Activated CD4-positive, alpha-beta T cell treated with anti-CD3 and anti-CD28 coated beads, Interleukin-2, amount 50 U/mL, for 1 hour (primary cell): ENCODE data around the gene PTPRN2.

Experiments used
- DNase-seq: peaks from one replicate; pipeline ENCODE4 v3.0.0-alpha.2; 2020

PTPRN2 gene

DNA sequence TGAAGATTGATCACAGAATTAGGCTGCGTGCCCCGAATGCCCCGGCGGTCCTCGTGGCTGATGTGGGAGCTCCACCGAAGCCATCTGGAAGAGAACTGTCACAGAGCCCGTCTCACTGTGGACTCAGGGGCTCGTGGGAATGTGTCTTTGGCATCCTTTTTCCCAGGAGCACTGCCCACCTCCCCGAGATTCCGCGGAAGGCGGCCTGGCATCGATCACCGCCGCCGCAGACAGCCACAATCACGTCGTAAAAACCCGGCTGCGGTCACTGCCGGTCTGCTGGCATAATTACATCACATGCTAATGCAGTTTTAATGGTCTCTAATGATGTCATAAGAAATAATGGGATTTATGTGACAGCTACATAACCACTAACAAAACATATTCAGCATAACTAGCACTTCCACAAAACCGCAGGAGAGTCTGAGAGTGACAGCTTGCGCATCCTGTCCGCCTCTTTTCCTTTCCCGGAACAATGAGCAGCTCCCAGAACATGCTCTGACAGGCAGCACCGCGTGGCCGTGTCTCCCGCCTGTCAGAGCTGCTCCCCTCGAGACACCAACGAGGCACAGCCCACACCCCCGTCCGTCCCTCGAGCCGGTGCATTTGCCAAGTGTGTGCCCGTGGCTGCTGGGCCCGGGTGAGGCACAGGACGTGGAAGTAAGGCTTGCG is 490.0 kb downstream of the PTPRN2 start:
- DNase-seq: no peak

DNA sequence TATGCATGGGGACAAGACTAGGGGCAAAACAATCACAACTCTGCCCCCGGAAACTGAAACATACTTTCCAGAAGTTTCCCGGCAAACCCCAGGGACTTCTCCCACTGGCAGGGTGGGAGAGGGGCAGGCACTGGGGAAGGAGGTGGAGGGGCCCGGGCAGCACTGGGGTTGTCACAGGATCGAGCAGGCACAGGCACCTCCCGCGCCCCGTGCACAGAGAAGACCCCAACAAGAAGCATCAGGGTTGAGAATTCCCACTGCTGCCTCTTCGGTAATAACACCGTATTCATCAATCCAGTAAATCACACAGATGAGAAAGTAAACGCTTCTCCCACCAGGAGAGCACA is 490.5 kb downstream of the PTPRN2 start:
- DNase-seq: no peak

GRCh38 chr7:158096582-158096981 is 491.0 kb downstream of the PTPRN2 start:
- DNase-seq: no peak

DNA sequence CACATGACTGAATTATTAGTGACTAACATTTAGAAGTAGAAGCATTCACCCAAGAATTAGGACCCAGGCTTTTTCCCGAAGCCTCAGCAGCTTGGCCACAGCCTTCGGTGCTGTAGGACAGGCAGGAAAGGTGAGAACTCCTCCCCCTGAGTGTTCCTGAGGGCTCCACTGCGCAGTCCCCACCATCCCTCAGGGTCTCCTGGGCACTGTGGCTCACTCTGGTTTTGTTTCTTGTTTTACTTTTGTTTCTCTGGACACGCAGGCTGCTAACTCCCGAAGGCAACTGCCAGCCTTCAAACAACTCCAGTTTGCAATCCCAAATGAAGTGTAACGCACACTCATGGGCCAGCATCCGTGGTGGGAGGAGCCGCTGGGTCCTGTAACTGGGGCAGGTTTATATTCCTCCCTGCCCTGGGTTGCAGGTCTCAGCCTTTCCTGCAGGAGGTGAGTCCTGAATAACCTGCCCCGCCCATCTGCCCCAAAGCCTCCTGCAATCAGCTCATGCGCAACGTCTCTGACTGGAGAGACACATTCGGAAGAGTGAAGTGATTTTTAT is 492.9 kb downstream of the PTPRN2 start:
- DNase-seq: no peak

GRCh38 chr7:158094046-158094445 is 493.6 kb downstream of the PTPRN2 start:
- no peak for DNase-seq

DNA sequence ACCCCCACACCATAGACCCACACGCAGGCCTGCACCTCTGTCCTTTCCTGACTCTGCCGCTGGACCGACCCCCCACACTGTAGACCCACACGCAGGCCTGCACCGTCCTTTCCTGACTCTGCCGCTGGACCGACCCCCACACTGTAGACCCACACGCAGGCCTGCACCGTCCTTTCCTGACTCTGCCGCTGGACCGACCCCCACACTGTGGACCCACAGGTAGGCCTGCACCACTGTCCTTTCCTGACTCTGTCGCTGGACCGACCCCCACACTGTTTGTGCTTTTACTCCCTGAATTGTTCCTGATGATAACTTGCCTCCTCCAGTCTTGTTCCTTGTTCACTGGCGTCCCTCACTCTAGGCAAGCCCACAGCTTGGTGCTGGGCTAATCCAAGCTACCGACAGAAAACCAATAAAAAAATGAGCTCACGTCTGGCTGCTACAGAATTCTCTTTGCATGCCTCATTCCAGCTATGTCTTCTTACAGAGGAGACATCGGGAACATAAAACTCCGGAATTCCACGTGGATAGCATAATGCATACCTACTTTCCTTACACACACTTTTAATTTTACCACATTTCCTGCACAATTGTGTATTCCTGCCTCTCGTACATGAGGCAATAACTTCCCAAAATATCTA is 494.3 kb downstream of the PTPRN2 start:
- DNase-seq: no peak

DNA sequence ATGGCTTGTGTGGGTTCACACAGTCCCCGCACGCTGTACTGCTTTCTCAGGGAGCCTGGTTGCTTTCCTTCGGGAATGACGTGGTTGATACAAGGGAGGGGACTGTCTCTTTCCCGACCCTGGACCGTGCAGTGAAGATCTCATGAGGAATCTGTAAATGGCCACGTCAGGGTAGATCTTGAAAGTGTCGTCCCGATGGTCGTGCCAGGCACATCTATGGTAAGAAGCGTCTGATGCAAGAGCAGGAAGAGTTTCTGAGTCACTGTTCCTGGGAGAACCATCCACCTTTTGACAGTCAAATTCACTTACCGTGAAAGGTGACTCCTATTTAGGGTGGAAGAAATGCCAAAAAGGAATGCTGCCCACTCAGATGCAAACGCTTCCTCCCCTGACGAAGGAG is 500.4 kb downstream of the PTPRN2 start:
- no peak for DNase-seq

DNA sequence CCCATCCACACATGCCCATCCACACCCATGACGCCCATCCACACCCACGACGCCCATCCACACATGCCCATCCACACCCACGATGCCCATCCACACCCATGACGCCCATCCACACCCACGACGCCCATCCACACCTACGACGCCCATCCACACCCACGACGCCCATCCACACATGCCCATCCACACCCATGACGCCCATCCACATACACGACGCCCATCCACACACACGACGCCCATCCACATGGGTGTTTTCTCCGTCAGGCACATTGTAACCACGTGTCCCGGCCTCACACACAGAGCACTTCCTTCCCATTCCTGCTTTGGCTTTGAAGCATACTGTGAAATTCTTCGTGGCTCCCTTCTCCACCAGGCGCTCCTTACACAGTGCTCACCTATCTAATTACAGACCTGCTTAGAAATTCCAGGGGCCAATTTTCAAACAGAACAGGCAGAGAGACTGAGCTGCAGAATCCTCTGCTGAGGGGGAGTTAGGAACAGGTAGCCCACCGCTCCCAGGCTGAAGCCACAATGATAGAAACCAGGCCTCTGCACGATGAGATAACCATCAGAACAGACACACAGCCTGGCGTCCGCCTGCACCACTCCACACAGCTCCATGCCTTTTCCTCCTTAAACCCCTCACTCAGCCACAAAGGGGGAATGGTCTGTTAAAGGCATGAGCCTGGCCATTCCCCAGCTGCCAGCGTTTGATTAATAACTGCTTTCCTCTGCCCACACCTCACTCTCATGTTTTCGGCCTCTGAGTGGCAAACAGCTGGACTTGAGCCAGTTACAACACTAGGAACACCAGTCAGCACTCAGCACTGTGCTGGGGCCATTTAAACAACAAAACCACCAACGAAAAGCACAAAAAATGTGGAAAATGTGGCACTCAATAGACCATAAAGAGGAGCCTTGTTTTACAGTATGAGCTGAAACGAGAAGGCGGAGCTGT is 501.6 kb downstream of the PTPRN2 start:
- no peak for DNase-seq

GRCh38 chr7:158084555-158084954 is 503.1 kb downstream of the PTPRN2 start:
- no peak for DNase-seq

GRCh38 chr7:158083526-158084310 is 503.9 kb downstream of the PTPRN2 start:
- no peak for DNase-seq

GRCh38 chr7:158082761-158083160 is 504.9 kb downstream of the PTPRN2 start:
- no peak for DNase-seq

DNA sequence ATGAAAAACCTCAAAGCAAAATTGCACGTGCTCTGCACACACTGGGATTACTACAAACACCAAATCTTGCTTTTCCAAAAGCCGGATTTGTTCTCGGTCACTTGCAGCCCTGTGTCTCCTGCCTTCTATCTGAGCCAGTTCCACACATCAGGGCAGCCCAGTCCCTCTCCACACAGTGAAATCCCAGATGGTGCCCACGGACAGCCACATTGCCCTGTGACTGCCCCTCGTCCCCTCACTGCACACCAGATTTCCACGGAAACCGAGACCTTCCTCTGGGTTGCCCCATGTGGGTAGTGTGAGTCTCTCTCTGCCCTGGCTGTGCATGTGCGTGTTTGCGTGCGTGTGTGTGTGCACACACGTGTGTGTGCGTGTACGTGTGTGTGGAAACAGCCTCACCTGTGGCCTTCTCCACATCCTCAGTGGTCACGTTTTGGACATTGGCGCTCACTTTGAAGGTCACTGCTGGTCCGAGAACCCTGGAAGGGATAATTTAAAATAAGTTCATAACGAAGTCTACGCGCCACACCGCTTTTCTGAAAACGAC is 506.7 kb downstream of the PTPRN2 start:
- no peak for DNase-seq

- DNase-seq: no peak
These were observed 509.4 kb downstream of the PTPRN2 start for GRCh38 chr7:158077934-158078910.

DNA sequence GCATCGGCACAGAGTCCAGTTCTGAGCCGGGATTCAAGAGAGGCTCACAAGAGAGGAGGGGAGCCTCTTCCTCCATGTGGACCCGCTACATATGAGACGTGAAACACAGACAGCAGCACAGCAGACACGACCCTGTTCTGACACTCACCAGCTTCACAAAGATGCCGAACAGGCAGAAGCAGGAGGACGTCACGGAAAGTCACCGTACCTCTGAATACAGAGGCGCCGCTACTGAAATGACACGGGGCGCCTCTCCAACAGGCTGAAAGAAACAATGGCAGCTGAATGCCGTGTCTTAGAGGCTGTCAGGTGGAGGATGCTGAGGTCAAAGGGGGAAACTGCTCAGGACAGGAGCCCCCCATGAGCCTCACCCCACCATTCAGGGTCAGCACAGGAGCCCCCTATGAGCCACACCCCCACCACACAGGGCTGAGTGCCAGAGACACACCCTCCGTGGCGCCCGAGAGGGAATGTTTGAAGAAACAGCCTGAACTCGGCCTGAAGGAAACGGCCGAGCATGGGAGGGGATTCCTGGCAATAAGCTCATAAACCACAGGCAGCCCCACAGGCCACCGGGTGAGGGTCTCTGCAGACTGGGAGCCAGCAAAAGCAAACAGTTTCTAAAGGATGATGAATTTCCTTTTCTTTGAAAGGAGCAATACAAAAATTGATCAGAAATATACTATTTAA is 510.3 kb downstream of the PTPRN2 start:
- no peak for DNase-seq

- no peak for DNase-seq
These were observed 511.0 kb downstream of the PTPRN2 start for GRCh38 chr7:158076656-158077055.

- DNase-seq: no peak
These were observed 511.4 kb downstream of the PTPRN2 start for GRCh38 chr7:158076215-158076614.

DNA sequence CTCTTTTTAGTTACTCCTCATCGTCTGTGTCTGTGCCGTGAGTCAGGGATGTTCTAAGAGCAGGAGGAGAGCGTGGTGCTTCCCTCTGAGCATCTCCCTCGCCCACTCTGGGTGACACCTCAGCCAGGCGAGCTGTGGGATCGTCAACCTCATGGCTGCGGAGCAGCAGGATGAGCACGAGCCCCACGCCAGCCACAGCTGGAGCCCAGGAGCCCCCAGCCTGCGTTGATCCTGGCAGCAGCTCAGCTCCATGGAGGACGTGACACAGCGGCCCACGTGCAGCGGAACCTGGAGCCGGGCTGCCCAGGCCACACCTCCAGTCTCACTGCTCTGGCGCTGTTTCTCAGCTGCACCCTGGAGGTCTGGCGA is 512.0 kb downstream of the PTPRN2 start:
- no peak for DNase-seq

DNA sequence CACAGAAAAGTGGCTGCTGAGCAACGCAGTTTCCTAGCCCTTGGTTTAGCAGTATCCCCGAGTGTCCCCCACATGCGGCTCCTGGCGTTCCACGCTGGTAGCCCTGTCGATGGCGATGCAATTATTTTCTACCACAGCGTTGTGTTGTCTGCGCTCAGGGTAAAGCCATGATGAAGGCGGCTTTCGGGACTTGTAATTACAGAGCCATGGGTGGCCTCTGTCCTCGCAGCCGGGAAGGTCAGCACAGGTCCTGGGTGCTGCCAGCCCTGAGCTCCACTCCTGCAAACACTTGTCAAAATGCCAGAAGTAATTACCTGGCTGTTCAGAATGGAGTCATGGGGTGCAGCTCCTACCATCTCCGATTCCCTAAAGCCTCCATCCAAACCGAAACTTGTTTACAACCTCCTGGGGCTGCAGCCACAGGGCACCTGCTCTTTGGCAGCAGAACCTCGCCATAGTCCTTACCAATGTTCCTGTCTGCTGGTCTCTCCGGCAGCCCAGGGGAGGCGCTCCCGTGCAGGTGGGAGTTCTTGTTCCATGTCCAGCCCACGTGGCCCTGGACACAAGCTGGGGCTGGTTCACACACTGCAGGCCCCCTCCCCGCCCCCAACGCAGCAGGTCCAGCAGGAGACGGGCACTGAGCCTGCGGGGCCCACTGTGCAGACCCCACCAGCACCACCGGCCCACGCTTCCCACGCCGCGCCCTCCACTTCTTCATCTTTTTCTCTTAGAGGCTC is 512.6 kb downstream of the PTPRN2 start:
- no peak for DNase-seq
